GM23338 (cell line): Measurements from ENCODE around the gene DISP3. TPM values are rescaled to one million over a fixed set of nuclear protein-coding genes. Genes with fewer than 3 reads are reported as not detected.

Experiments used
- ATAC-seq: fragments of 200-7000 bp; cut with Tn5 transposase; 3 replicates; pipeline ENCODE4 v1.9.1; 2020
- DNase-seq: peaks from one replicate; pipeline ENCODE4 v3.0.0-alpha.2; 2015; ENCODE audit warnings: low spot score
- H2AFZ ChIP-seq: fragments of 200-600 bp; sonication (generic); 2 replicates; pipeline ENCODE4 v1.8.0; 2016; ENCODE audit warnings: antibody characterized with exemption, mild to moderate bottlenecking, moderate library complexity
- H3F3A ChIP-seq: fragments of 200-600 bp; sonication (generic); replicated peaks from 2 replicates; pipeline ENCODE4 v1.8.0; 2017; ENCODE audit warnings: antibody characterized with exemption, mixed run types, low read depth
- H3K27ac ChIP-seq: fragments of 200-600 bp; sonication (generic); 2 replicates; pipeline ENCODE4 v1.6.1; 2016; ENCODE audit warnings: low read depth
- H3K27me3 ChIP-seq: fragments of 200-600 bp; sonication (generic); 2 replicates; pipeline ENCODE4 v1.8.0; 2016; ENCODE audit warnings: mild to moderate bottlenecking, mixed run types, moderate library complexity; ENCODE audit not compliant: insufficient read depth
- H3K36me3 ChIP-seq: fragments of 200-600 bp; sonication (generic); 2 replicates; pipeline ENCODE4 v1.8.0; 2016; ENCODE audit warnings: mild to moderate bottlenecking; ENCODE audit not compliant: insufficient read depth
- H3K4me1 ChIP-seq: fragments of 200-600 bp; sonication (generic); 2 replicates; pipeline ENCODE4 v1.8.0; 2016; ENCODE audit warnings: mild to moderate bottlenecking, moderate library complexity; ENCODE audit not compliant: insufficient read depth
- H3K4me2 ChIP-seq: fragments of 200-600 bp; sonication (generic); 2 replicates; pipeline ENCODE4 v1.7.1; 2017; ENCODE audit warnings: mixed run types
- H3K4me3 ChIP-seq: fragments of 200-600 bp; sonication (generic); 2 replicates; pipeline ENCODE4 v1.6.1; 2016; ENCODE audit warnings: mixed run types
- H3K79me2 ChIP-seq: fragments of 200-600 bp; sonication (generic); replicated peaks from 2 replicates; pipeline ENCODE4 v1.8.0; 2017; ENCODE audit warnings: mild to moderate bottlenecking; ENCODE audit not compliant: insufficient read depth
- H3K9me2 ChIP-seq: fragments of 200-600 bp; sonication (generic); 2 replicates; pipeline ENCODE4 v1.8.0; 2017; ENCODE audit not compliant: insufficient read depth
- H4K20me1 ChIP-seq: fragments of 200-600 bp; sonication (generic); replicated peaks from 2 replicates; pipeline ENCODE4 v1.8.0; 2017; ENCODE audit warnings: mild to moderate bottlenecking; ENCODE audit not compliant: insufficient read depth
- H3K27ac Mint-ChIP-seq: 2 replicates; pipeline ENCODE4 v1.8.0; 2020; ENCODE audit warnings: inconsistent platforms, mild to moderate bottlenecking, moderate library complexity, mixed read lengths
- H3K27me3 Mint-ChIP-seq: 3 replicates; pipeline ENCODE4 v1.8.0; 2022; ENCODE audit warnings: low read depth, mild to moderate bottlenecking, moderate library complexity, mixed read lengths, inconsistent platforms; ENCODE audit not compliant: insufficient read depth, poor library complexity
- H3K36me3 Mint-ChIP-seq: 3 replicates; pipeline ENCODE4 v1.8.0; 2021; ENCODE audit warnings: low read depth, mild to moderate bottlenecking, inconsistent platforms, moderate library complexity, mixed read lengths
- H3K4me1 Mint-ChIP-seq: 3 replicates; pipeline ENCODE4 v1.8.0; 2020; ENCODE audit warnings: mild to moderate bottlenecking, inconsistent platforms, mixed read lengths
- H3K4me3 Mint-ChIP-seq: 3 replicates; pipeline ENCODE4 v1.8.0; 2021; ENCODE audit warnings: moderate library complexity, mild to moderate bottlenecking, inconsistent platforms, mixed read lengths
- H3K9me3 Mint-ChIP-seq: 3 replicates; pipeline ENCODE4 v1.8.0; 2020; ENCODE audit warnings: moderate library complexity, mild to moderate bottlenecking, inconsistent platforms, mixed read lengths
- CREB1 ChIP-seq: fragments of 250-450 bp; sonication (Bioruptor Pico); IDR thresholded peaks from 2 replicates; pipeline ENCODE4 v1.5.0; 2020; ENCODE audit warnings: low read depth, mild to moderate bottlenecking, moderate library complexity
- EZH2 ChIP-seq: fragments of 200-600 bp; sonication (generic); IDR thresholded peaks from one replicate; pipeline ENCODE4 v1.8.0; 2017; ENCODE audit warnings: antibody characterized with exemption, mild to moderate bottlenecking, low read depth; ENCODE audit not compliant: unreplicated experiment
- EZH2phosphoT487 ChIP-seq: fragments of 200-600 bp; sonication (generic); IDR thresholded peaks from one replicate; pipeline ENCODE4 v1.8.1; 2018; ENCODE audit warnings: antibody characterized with exemption; ENCODE audit not compliant: unreplicated experiment
- JUNB ChIP-seq: IDR thresholded peaks from one replicate; pipeline ENCODE4 v1.6.1; 2016; ENCODE audit warnings: antibody characterized with exemption; ENCODE audit not compliant: unreplicated experiment
- NANOG ChIP-seq: IDR thresholded peaks from 2 replicates; pipeline ENCODE4 v1.6.1; 2016; ENCODE audit warnings: antibody characterized with exemption, borderline replicate concordance
- POLR2AphosphoS5 ChIP-seq: IDR thresholded peaks from 2 replicates; pipeline ENCODE4 v1.6.1; 2016; ENCODE audit warnings: antibody characterized with exemption, low read depth
- REST ChIP-seq: IDR thresholded peaks from one replicate; pipeline ENCODE4 v1.6.1; 2018; ENCODE audit warnings: antibody characterized with exemption; ENCODE audit not compliant: unreplicated experiment
- STAT1 ChIP-seq: IDR thresholded peaks from one replicate; pipeline ENCODE4 v1.6.1; 2016; ENCODE audit warnings: antibody characterized with exemption; ENCODE audit not compliant: unreplicated experiment
- ZNF114 ChIP-seq: fragments of 250-450 bp; sonication (Bioruptor Pico); IDR thresholded peaks from 2 replicates; pipeline ENCODE4 v1.5.0; 2020; ENCODE audit warnings: mild to moderate bottlenecking, moderate library complexity
- ZNF331 ChIP-seq: fragments of 250-450 bp; sonication (Bioruptor Pico); IDR thresholded peaks from 2 replicates; pipeline ENCODE4 v1.5.0; 2020; ENCODE audit warnings: low read depth, mild to moderate bottlenecking, moderate library complexity
- polyA plus RNA-seq: library from polyadenylated mRNA; unstranded; fragments of >200 nt; fragmentation: Nextera tagmentation; extraction: Ambion mirVana; gene quantifications from 2 replicates; pipeline ENCODE4 v1.2.1, GENCODE V29; 2016
- total RNA-seq: library from RNA; depleted of rRNA; stranded (reverse); fragments of >200 nt; shearing (Covaris generic); gene quantifications from 2 replicates; pipeline ENCODE4 v1.2.3, GENCODE V29; 2014
- TF ChIP-seq, protein P1 (sequence below), 2 experiments: fragments of 200-600 bp in 1 of 2; sonication (generic) in 1 of 2; conservative IDR thresholded peaks; 2 replicates each; pipeline versions ENCODE4 v1.5.1 to v1.6.1; 2016 to 2017; ENCODE audit warnings: antibody characterized with exemption in 2 of 2, low read depth in 2 of 2, mild to moderate bottlenecking in 2 of 2, moderate library complexity in 1 of 2
- TF ChIP-seq, protein P2 (sequence below): IDR thresholded peaks from 2 replicates; pipeline ENCODE4 v1.6.1; 2016; ENCODE audit warnings: antibody characterized with exemption

Gene DISP3
- total and polyA plus RNA-seq, 2 experiments from 2014 or later, result 3.2 to 11.1 TPM

DNA sequence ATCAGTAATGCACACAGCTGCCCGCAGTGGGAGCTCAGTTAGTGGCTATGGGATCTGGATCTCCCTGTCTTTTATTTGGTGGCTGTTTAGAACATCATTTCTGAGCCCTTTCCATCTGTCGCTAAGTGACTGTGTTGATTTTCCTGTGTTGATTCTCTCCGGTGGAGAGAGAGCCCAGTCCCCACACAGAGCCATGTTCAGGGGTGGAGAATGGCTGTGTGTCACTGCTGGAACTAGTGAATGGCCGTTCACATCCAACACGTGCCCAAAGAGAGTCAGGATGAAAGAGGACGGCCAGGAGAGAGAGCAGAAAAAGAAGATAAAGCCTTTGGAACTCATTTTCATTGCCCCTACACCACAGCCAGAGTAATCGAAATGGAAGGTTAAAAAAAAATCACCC lies 99.0 kb downstream of the DISP3 start:
- H3K27ac Mint-ChIP-seq, result no peak overlapping the region
- peaks cover 8% of the 10 kb centered on the region for H3K27me3 Mint-ChIP-seq
- ATAC-seq, result no peak
- no peak overlapping the region for H3K27ac ChIP-seq
- no peak overlapping the region for H3K4me2 ChIP-seq
- no peaks in the 10 kb centered on the region for H3K4me1 Mint-ChIP-seq
- H3K4me3 ChIP-seq, result no peak overlapping the region
- H3K4me1 ChIP-seq, result no peaks in the 10 kb centered on the region
- no peak for DNase-seq
- no peaks in the 10 kb centered on the region for H4K20me1 ChIP-seq
- no peaks in the 10 kb centered on the region for H3K9me3 Mint-ChIP-seq
- H3K36me3 ChIP-seq, result no peaks in the 10 kb centered on the region
- H3K36me3 Mint-ChIP-seq, result no peaks in the 10 kb centered on the region
- no peak for TF ChIP-seq REST
- TF ChIP-seq ZNF114 (CRISPR knock-in tag), result no peak
- TF ChIP-seq ZNF331 (CRISPR knock-in tag), result no peak
- no peak for TF ChIP-seq NANOG
- TF ChIP-seq JUNB, result no peak
- no peak for TF ChIP-seq STAT1
- no peak for TF ChIP-seq EZH2
- no peak for TF ChIP-seq POLR2AphosphoS5
- TF ChIP-seq CREB1 (CRISPR knock-in tag), result no peak
- TF ChIP-seq, protein P1, sequence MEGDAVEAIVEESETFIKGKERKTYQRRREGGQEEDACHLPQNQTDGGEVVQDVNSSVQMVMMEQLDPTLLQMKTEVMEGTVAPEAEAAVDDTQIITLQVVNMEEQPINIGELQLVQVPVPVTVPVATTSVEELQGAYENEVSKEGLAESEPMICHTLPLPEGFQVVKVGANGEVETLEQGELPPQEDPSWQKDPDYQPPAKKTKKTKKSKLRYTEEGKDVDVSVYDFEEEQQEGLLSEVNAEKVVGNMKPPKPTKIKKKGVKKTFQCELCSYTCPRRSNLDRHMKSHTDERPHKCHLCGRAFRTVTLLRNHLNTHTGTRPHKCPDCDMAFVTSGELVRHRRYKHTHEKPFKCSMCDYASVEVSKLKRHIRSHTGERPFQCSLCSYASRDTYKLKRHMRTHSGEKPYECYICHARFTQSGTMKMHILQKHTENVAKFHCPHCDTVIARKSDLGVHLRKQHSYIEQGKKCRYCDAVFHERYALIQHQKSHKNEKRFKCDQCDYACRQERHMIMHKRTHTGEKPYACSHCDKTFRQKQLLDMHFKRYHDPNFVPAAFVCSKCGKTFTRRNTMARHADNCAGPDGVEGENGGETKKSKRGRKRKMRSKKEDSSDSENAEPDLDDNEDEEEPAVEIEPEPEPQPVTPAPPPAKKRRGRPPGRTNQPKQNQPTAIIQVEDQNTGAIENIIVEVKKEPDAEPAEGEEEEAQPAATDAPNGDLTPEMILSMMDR (conservative IDR thresholded peaks at IDR 0.05; ENCODE audit: low read depth in 2 of 2), result no peak
- H3F3A ChIP-seq, result no peaks in the 10 kb centered on the region
- H3K79me2 ChIP-seq, result no peaks in the 10 kb centered on the region
- H3K4me3 Mint-ChIP-seq, result no peak overlapping the region
- H3K9me2 ChIP-seq, result no peaks in the 10 kb centered on the region
- H3K27me3 ChIP-seq, result no peaks in the 10 kb centered on the region
- no peak overlapping the region for H2AFZ ChIP-seq

DNA sequence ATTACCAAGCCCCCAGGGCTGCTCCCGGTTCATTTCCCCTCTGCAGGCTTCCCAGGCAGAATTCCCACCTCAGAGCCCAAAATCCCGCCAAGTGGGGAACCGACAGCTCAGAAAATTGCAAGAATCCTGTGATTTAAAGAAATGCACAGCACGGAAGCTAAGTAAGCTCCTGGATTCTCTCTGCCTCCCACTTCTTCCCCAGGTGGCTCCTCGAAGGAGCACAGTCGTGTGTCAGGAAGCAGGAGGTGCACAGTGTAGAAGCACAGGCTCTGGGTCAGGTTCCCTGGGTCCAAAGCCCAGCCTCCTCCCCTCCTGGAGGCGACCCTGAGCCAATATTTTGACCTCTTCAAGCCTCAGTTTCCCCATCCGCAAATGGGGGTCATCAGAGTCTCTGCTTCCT lies 100.6 kb downstream of the DISP3 start:
- DNase-seq (no peak), ATAC-seq (no peak)
- H3K4me3 ChIP-seq, result no peak overlapping the region
- H2AFZ ChIP-seq, result no peak overlapping the region
- Mint-ChIP-seq H3K27ac (no peak overlapping the region), H3K4me3 (no peak overlapping the region), H3K4me1 (no peaks in the 10 kb centered on the region), H3K36me3 (no peaks in the 10 kb centered on the region), H3K9me3 (no peaks in the 10 kb centered on the region), H3K27me3 (peaks cover 8% of the 10 kb centered on the region)
- no peaks in the 10 kb centered on the region for H3K27me3 ChIP-seq
- no peaks in the 10 kb centered on the region for H3F3A ChIP-seq
- no peaks in the 10 kb centered on the region for H3K9me2 ChIP-seq
- no peaks in the 10 kb centered on the region for H3K36me3 ChIP-seq
- no peaks in the 10 kb centered on the region for H3K79me2 ChIP-seq
- H3K4me2 ChIP-seq, result no peak overlapping the region
- H4K20me1 ChIP-seq, result no peaks in the 10 kb centered on the region
- no peak overlapping the region for H3K27ac ChIP-seq
- no peaks in the 10 kb centered on the region for H3K4me1 ChIP-seq
- TF ChIP-seq EZH2, result no peak
- no peak for TF ChIP-seq CREB1 (CRISPR knock-in tag)
- TF ChIP-seq, protein P2, sequence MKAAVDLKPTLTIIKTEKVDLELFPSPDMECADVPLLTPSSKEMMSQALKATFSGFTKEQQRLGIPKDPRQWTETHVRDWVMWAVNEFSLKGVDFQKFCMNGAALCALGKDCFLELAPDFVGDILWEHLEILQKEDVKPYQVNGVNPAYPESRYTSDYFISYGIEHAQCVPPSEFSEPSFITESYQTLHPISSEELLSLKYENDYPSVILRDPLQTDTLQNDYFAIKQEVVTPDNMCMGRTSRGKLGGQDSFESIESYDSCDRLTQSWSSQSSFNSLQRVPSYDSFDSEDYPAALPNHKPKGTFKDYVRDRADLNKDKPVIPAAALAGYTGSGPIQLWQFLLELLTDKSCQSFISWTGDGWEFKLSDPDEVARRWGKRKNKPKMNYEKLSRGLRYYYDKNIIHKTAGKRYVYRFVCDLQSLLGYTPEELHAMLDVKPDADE, result no peak
- no peak for TF ChIP-seq JUNB
- TF ChIP-seq, protein P1 (conservative IDR thresholded peaks at IDR 0.05; ENCODE audit: low read depth in 2 of 2), result no peak
- no peak for TF ChIP-seq REST
- no peak for TF ChIP-seq NANOG
- no peak for TF ChIP-seq EZH2phosphoT487
- no peak for TF ChIP-seq ZNF331 (CRISPR knock-in tag)
